NCI-H2196 treated with DMSO at 0.1 percent for 48 hours (cell line): ENCODE results near the gene ACOT11.
A peak's percentile ranks its signal among the peaks of the same experiment; 100 is the strongest.

Experiments
- DNase-seq: peaks from one replicate; lab custom pipeline; 2025; ENCODE audit not compliant: unreplicated experiment; lab: John Stamatoyannopoulos, UW

Gene ACOT11

DNA sequence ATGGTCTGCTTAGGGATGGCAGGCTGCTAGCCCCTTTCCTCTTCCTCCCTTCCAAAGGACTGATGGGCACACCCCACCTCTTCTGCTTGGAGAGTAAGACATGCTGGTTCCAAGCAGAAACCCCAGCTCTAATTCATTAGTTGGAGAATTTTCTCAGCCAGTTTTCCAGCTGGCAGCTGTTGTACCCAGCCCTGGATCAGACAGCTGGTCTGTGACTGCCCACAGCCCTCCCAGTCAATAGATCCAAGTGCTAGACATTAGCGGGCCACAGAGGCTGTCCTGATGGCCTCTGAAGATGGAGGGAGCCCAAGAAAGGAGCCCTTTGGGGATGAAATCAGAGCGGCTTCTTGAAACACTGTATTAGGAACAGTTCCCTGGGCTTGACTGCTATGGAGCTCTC, 35.8 kb downstream of the ACOT11 start:
- no peak for DNase-seq

DNA sequence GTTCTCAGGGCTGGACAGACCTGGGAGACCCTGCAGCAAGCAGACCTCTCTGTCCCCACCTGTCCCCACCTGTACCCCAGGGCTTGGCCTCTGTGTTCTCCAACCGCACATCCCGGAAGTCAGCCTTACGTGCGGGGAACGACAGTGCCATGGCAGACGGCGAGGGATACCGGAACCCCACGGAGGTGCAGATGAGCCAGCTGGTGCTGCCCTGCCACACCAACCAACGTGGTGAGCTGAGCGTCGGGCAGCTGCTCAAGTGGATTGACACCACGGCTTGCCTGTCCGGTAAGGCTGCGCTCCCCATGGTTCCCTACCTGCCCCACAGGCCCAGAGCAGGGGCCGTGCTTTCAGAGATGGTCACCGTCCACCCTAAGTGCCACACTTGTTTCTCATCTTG, 36.5 kb downstream of the ACOT11 start:
- no peak for DNase-seq

DNA sequence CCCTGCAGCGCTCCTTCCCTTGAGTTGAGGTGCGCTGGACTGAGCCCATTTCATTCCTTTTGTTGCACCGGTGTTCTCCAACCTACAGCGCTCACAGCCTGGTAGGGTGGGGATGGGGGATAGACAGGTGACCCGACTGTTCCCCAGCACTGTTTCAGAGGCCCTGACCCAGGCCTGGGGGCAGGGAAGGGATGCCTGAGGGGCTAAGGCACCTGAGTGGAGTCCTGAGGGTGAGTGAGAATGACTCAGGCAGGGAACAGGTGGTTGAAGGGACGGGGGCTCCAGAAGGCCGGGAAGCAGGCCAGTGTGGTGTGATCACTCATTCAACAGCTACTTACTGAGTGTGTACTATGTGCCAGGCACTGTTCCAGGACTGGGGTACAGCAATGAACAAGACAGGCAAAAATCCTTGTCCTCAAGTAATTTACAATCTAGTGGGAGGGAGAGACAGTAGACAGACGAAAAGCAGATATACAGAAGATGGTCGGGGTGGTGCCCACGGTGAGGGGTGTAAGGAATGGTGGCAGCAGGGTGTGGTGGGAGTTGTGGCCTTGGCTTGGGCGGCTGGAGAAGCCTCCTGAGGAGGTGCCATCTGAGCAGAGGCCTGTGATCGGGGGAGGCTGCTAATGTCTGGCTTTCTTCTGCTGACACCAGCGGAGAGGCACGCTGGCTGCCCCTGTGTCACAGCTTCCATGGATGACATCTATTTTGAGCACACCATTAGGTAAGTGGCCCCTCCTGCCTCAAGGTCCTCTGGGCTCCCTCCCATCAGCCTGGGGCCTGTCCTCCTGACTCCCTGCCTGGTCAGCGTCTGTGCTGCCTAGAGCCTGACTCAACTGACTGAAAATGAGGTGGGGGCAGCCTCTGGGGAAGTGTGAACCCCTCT, 37.4 kb downstream of the ACOT11 start:
- DNase-seq = no peak

DNA sequence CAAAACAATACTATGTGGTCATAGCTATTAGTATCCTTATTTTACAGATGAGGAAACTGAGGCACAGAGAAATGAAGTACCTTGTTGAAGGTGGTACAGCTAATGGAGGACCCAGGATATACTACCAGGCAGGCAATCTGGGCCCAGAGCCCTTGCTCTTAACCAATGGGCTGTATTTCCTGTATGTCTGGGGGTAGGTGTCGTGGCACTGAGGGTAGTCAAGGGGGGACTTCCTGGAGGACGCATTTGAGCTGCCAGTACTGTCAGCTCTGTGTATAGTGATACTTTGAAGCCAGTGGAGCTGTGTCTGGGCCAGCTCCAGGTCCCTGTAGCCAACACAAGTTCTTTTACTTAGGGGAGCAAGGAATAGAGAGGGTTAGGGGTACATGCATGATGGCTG, 40.3 kb downstream of the ACOT11 start:
- DNase-seq = no peak

DNA sequence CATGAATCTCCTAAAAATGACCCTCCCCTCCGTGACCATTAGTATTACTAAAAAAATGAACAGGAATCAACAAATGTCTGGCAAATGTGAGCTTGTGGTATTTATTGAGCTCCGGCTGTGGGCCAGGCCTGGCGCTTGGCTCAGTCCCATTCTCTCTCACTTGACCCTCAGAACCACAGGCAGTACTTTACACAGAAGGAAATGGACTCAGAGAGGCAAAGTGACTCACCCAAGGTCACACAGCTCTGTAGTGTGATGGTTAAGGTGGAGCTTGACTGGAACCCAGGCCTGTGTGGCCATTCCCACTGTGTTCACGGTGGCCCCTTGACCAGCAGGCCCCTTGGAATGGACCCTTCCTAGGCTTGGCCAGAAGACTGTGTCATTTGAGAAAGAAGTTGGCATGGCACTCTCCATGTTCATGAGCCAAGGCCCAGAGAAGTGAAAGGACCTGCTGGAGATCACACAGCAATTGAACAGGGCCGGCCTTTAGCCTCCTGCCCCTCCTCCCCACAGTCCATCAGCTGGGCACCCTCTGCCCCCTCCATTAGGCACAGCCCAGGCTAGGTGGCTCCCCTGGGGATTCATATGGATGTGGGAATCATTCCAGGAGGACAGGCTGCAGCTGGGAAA, 43.2 kb downstream of the ACOT11 start:
- DNase-seq = no peak

DNA sequence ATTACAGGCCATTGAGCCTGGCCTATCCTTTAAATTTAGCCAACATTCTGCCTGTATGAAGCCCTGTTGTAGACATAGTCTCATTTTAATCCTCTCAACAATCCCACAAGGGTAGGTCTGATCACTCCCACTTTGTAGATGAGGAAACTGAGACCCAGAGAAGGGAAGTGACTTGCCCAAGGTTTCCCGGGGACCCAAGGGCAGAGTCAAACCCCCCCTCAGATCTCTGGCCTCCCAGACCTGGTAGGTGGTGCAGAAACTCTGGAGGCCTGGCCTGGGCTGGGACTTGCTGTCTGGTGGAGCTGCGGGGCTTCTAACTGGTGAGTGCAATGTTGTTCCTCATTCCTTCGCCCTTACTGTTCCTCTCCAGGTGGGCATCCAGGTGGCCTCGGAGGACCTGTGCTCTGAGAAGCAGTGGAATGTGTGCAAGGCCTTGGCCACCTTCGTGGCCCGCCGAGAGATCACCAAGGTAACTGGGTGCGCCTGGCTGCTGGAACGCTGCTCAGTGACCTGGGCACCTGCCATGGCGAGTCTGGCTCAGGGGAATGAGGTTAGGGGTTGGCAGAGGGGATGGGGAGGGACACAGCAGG, 45.6 kb downstream of the ACOT11 start:
- DNase-seq = no peak

DNA sequence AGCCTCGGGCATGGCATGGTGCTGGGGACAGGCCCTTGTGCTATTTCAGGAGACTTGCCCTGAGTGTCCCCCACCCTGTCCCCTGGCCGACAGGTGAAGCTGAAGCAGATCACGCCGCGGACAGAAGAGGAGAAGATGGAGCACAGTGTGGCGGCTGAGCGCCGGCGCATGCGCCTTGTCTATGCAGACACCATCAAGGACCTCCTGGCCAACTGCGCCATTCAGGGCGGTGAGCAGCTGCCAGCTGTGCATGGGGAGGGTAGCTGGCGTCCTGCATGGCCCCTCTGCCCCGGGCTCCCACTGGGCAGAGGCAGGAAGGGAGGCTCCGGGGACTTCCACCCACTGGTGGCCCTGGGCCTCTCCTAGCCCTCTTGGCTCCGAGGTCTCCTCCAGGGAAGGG, 46.4 kb downstream of the ACOT11 start:
- no peak for DNase-seq

DNA sequence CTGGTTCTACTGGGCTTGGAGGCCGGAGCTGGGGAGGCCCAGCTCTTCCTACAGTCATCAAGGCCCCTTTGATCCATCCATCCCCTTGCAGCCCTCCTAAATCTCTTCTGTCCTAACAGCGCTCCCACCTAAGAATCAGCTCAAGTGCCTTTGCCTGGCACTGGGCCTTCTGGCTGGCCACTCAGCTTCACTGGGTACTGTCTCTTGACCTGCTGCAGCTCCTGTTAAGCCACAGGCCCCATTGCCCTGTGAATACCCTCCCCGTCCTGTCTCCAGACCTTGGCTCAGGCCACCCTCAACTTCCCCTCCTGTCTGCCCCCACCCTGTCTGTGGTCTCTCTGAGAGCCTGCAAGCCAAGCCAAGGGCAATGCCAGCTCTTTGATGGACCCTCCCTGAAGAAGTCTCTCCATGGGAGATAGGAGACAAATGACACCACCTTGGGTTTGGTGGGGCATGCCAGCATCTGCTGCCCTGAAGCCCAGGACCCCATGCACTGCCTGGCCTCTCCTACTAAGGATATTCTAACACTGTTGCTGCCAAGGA, 48.0 kb downstream of the ACOT11 start:
- DNase-seq = no peak

DNA sequence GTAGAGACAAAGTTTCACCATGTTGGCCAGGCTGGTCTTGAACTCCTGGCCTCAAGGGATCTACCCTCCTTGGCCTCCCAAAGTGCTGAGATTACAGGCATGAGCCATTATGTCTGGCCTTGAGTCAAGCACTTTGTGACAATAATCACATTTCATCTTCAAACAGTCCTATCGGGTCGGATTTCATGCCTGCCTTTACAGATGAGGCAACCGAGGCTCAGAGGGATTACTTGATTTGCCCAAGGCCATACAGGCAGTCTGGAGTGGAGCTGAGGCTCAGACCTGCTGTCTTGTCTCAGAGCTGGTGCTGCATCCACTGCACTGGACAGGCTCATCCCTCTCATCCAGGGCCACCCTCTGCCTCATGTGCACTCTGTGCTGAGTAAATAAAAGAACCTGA, 48.7 kb downstream of the ACOT11 start:
- DNase-seq = no peak

DNA sequence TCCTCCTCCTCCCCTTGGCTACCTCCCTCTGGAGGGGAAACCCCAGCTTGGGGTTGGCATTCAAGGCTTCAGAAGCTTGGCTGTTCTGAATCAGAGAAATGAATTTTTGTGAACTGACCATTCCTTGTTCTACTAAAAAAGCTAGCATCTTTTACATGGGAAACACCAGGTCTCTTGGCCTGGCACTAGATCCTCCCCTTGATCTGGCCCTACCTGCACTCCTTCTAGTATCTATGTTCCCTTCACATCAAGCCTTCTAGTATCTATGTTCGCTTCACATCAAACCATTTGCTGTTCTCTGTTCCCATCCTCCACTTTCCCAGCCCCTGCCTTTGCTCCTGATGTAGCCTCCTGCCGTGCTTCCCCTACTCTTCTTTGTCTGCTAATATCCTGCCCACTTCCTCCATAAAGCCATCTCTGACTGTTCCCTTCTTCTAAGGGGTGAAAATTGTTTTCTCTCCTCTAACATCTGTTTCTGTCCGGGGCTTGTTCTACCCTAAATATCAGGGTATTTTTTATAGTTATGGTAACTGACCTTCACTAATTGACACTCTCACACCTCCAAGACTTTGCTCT, 49.5 kb downstream of the ACOT11 start:
- DNase-seq = no peak

DNA sequence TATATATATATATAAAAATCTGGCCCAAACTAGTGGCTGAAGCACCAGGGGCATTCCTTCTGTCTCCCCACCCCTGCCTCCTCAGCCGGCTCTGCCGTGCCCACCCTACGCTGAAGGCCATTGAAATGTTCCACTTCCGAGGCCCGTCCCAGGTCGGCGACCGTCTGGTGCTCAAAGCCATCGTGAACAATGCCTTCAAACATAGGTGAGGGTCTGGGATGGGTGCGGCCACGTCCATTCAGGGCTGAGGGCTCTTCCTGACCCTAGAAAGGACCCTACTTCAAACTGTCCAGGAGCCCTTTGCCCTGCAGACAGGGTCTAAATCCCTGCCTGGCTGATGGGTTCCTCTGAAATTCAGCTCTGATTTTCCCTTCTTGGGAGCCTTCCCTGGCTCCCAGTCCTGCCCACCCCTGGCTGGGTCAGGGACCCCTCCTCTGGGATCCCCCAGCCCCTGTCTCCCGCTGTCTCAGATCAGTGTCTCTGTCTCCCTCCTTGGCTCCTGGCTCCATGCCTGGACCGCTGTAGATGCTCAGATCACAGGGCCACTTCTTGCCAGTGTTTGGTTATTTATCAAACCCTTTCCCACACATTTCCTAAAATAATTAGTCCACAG, 51.3 kb downstream of the ACOT11 start:
- no peak for DNase-seq

DNA sequence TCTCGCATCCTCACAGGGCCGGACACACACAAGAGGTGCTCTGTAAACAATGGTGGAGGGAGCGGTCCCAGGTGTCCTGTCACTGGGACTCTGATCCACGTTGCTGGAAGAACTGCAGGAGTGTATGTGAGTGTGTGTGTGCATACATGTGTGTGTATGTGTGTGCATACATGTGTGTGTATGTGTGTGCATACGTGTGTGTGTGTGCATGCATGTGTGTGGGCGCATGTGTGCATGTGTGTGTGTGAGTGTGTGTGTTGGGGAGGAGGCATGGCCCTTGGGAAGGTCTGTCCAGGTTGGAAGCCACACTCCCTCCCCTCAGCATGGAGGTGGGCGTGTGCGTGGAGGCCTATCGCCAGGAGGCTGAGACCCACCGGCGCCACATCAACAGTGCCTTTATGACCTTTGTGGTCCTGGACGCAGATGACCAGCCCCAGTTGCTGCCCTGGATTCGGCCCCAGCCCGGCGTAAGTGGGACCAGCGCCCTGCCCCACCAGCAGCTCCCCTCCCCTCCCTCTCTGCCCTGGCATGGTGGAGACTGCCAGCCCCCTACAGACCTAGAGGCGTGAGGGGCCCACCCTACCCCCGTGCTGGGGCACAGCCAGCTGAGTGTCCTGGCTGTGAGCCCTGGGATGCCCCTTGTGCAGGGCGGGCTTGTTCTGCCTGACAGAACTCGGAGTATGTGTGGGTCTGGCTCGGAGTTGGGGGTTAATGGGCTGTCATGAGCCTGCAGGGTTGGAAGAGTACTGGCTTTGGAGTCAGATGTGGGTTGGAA, 53.1 kb downstream of the ACOT11 start:
- DNase-seq = no peak

DNA sequence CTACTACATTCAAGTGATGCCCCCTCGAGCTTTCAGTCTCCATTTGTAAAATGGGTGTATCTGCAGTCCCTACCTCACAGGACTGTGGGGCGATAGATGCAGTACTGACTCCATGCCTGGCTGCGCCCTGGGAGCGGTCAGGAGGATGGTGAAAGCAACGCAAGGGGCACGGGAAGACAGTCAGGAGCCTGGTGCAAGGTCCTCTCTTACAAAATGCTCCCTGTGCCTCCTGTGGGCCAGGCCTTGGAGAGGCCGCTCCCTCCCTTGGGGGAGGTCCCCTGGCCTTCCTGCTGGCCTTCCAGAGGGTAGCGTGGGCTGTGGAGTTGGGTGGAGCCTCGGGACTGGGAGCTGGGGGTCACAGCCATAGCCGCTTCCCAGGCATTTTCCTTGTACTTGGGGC, 53.7 kb downstream of the ACOT11 start:
- DNase-seq = no peak

DNA sequence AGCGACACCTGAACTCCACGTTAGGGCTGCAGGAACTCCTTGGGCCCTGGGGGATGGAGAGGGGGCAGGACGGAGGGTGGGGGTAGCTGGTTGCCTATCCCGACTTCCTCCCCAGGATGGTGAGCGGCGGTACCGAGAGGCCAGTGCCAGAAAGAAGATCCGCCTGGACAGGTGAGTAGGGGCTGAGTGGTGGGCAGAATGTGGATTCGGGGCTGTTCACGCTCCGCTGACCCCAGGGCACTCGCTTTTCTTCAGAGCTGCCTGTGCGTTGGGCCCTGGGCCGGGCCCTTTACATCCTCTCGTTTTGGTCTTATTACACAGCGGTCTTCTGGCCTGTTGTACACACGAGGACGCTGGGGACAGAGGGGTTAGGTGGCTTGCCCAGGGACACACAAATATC, 54.5 kb downstream of the ACOT11 start:
- no peak for DNase-seq

DNA sequence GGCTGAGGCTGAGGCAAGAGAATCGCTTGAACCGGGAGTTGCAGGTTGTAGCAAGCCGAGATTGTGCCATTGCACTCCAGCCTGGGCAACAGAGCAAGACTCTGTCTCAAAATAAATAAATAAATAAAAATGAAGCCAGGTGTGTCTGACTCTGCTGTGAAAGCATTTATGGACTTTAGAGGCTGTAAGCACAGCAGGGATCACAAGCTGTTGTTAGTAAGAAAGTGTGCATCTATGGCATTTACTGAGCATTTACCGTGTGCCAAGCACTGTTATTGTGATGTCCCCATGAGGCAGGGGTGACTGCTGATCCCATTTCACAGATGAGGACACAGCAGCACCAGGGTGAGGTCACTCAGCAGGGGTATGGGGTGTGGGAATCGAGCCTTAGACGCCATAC, 55.2 kb downstream of the ACOT11 start:
- DNase-seq = no peak

DNA sequence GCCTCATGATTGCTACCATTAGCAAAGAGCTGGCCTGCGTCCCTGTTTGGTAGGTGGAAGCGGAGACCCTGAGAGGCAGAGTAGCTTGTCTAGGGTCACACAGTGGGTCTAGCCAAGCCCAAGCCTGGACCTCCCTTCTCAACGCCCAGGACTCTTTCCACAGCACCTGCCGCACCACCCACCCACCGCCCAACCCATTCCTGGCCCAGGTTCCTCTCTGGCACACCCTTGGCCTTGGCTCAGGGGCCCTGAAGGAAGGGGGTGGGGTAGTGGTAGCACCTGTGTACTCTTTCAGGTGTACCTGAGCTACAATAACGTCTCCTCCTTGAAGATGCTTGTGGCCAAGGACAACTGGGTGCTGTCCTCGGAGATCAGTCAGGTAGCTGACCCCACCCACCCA, 56.0 kb downstream of the ACOT11 start:
- DNase-seq = no peak

DNA sequence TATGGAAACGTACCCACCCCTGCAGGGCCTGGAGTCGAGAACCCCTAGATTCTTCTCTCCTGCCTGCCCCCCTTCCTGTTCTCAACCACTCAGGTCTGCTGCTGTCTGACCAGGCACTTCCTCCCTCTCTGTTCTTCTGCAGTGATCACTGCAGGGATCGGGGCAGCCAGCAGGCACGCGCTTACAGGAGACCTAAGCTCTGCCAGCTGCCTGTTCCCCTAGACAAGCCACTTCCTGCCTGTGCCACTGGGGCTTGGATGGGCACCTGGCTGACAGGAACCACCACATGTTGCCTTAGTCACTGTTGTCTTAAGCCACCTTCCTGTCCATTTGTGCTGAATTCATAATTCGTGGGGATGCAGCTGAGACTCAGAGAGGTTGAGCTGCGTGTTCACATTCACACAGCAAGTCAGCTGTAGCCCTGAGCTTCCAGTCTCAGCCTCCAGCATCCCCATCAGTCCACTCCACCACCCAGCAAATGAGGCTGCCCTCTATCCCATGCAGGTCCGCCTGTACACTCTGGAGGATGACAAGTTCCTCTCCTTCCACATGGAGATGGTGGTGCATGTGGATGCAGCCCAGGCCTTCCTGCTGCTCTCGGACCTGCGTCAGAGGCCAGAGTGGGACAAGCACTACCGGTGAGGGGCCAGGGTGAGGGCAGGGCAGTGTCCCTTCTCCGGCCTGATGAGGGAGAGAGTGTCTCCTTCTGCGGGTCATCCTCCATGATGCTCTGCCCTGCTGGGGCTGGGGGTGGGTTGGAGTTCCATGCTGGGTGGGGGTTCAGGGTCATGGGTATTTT, 56.7 kb downstream of the ACOT11 start:
- peak; percentile 20 for DNase-seq

DNA sequence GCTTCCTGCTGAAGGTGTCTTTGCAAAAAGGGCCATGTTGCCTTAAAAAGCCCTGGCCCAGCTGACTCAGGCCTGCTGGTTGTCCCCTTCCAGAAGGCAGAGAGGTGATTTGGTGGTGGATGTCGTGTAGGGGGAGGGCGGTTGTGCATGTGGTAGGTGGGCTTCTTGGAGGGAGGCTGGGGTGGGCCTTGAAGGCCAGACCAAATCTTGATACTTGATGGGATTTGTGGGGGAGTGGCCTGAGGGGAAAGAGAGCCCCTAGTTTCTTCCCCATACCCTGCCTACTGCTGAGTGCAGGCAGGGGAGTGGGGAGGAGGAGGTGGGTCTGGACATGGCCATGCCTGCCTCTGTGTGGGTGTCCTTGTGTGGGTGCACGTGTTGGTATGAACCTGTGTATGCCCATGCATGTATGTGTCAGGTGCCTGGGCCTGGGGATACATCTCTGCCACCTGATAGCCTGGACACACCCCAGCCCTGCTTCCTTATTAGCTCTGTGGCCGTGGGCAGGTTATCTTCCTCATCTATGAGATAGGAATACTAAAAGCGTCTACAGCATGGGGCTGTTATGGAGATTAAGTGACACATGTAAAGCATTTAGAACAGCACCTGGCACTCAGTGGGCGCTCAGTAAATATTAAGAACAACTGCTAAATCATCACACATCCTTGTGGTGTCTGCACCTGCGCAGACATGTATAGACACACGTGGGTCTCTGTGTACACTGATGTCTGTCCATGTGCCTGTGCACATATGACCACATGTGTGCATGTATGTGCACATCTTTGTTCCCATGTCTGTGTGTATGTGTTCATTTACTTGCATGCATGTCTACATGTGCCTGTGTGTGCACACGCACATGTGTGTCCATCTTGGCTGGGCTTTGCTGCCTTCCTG, 58.3 kb downstream of the ACOT11 start:
- DNase-seq = peak; percentile 21

DNA sequence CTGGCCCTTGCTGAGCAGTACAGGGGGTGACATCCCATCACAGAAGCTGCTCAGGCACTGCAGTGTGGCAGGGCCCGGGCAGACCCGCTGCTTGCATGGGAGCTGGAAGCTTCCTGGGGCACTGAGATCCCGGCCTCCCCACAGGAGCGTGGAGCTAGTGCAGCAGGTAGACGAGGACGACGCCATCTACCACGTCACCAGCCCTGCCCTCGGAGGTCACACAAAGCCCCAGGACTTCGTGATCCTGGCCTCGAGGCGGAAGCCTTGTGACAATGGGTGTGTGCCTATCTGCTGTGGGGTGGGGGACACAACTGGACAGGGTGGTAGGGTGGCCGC, 58.9 kb downstream of the ACOT11 start:
- no peak for DNase-seq
